ENCODE data around the gene WDFY4.

The WDFY4 gene

GRCh38 chr10:48711830-48712229, 27.2 kb downstream of the WDFY4 start:
- no peaks in the 10 kb centered on the region for H3K4me1 ChIP-seq (ENCODE audit: insufficient read depth, poor library complexity, severe bottlenecking)
- DNase-seq (ENCODE audit: low spot score) (no peak), ATAC-seq (ENCODE audit: low read depth) (no peak)
- no peaks in the 10 kb centered on the region for H3K36me3 ChIP-seq (ENCODE audit: low read depth)
- H3K27me3 ChIP-seq (ENCODE audit: insufficient read depth, poor library complexity, severe bottlenecking), result no peaks in the 10 kb centered on the region
- no peak overlapping the region for H3K27ac ChIP-seq (ENCODE audit: poor library complexity, severe bottlenecking)
- H3K4me3 ChIP-seq (ENCODE audit: severe bottlenecking), result no peak overlapping the region
- TF ChIP-seq, protein P1, sequence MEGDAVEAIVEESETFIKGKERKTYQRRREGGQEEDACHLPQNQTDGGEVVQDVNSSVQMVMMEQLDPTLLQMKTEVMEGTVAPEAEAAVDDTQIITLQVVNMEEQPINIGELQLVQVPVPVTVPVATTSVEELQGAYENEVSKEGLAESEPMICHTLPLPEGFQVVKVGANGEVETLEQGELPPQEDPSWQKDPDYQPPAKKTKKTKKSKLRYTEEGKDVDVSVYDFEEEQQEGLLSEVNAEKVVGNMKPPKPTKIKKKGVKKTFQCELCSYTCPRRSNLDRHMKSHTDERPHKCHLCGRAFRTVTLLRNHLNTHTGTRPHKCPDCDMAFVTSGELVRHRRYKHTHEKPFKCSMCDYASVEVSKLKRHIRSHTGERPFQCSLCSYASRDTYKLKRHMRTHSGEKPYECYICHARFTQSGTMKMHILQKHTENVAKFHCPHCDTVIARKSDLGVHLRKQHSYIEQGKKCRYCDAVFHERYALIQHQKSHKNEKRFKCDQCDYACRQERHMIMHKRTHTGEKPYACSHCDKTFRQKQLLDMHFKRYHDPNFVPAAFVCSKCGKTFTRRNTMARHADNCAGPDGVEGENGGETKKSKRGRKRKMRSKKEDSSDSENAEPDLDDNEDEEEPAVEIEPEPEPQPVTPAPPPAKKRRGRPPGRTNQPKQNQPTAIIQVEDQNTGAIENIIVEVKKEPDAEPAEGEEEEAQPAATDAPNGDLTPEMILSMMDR (IDR thresholded peaks at IDR 0.05; ENCODE audit: poor library complexity, severe bottlenecking), result no peak
- no peaks in the 10 kb centered on the region for H3K9me3 ChIP-seq (ENCODE audit: severe bottlenecking)

DNA sequence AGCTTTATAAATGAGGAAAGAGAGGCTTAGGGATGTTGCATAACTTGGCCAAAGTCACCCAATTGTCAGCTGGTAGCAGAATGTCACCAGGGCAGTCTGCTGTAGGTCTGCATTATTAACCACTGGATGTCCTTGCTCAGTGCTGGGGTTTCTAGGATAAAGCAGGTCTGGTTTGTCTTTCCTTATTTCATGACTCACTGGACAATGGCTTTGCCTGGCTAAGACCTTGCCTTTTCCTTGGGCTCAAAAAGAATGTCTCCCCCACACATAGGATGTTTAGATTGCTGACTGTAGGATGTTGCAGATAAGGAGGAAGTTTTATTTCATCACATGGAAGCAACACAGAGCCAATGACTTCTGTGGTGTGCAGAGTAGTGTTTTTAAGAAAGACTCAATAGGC, 29.4 kb downstream of the WDFY4 start:
- H3K4me3 ChIP-seq (ENCODE audit: severe bottlenecking), result no peak overlapping the region
- H3K27ac ChIP-seq (ENCODE audit: poor library complexity, severe bottlenecking), result no peak overlapping the region
- no peak for ATAC-seq (ENCODE audit: low read depth)
- no peaks in the 10 kb centered on the region for H3K27me3 ChIP-seq (ENCODE audit: insufficient read depth, poor library complexity, severe bottlenecking)
- H3K9me3 ChIP-seq (ENCODE audit: severe bottlenecking), result no peaks in the 10 kb centered on the region
- DNase-seq (ENCODE audit: low spot score), result no peak
- TF ChIP-seq, protein P1 (IDR thresholded peaks at IDR 0.05; ENCODE audit: poor library complexity, severe bottlenecking), result no peak
- no peaks in the 10 kb centered on the region for H3K36me3 ChIP-seq (ENCODE audit: low read depth)
- no peaks in the 10 kb centered on the region for H3K4me1 ChIP-seq (ENCODE audit: insufficient read depth, poor library complexity, severe bottlenecking)

GRCh38 chr10:48716416-48716815, 31.7 kb downstream of the WDFY4 start:
- H3K9me3 ChIP-seq (ENCODE audit: severe bottlenecking), result no peaks in the 10 kb centered on the region
- H3K4me1 ChIP-seq (ENCODE audit: insufficient read depth, poor library complexity, severe bottlenecking), result no peaks in the 10 kb centered on the region
- no peaks in the 10 kb centered on the region for H3K36me3 ChIP-seq (ENCODE audit: low read depth)
- no peak for DNase-seq (ENCODE audit: low spot score)
- H3K27ac ChIP-seq (ENCODE audit: poor library complexity, severe bottlenecking), result no peak overlapping the region
- no peaks in the 10 kb centered on the region for H3K27me3 ChIP-seq (ENCODE audit: insufficient read depth, poor library complexity, severe bottlenecking)
- H3K4me3 ChIP-seq (ENCODE audit: severe bottlenecking), result no peak overlapping the region
- TF ChIP-seq, protein P1 (IDR thresholded peaks at IDR 0.05; ENCODE audit: poor library complexity, severe bottlenecking), result no peak
- no peak for ATAC-seq (ENCODE audit: low read depth)

DNA sequence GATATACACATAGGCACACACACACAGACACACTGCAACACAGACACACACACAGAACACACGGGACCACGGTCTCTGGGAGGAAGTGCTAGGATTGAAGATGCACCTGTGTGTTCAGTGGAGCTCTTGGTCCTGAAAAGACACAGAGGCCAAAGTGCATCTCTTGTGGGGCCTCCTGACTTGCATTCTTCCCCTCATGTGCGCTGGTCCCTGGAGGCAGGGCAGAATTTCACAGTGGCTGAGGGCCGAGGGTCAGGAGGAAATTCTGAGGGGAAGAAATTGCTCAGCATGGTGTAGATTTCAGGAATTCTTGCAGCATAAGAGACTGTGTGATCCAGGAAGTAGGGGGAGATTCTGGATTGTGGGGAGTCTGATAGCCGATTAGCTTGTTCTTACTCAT, 35.9 kb downstream of the WDFY4 start:
- Histone ChIP-seq H3K9me3 (ENCODE audit: severe bottlenecking) (no peaks in the 10 kb centered on the region), H3K4me3 (ENCODE audit: severe bottlenecking) (no peak overlapping the region), H3K36me3 (ENCODE audit: low read depth) (no peaks in the 10 kb centered on the region), H3K4me1 (ENCODE audit: insufficient read depth, poor library complexity, severe bottlenecking) (no peaks in the 10 kb centered on the region), H3K27ac (ENCODE audit: poor library complexity, severe bottlenecking) (no peak overlapping the region), H3K27me3 (ENCODE audit: insufficient read depth, poor library complexity, severe bottlenecking) (no peaks in the 10 kb centered on the region)
- no peak for DNase-seq (ENCODE audit: low spot score)
- TF ChIP-seq, protein P1 (IDR thresholded peaks at IDR 0.05; ENCODE audit: poor library complexity, severe bottlenecking), result no peak
- no peak for ATAC-seq (ENCODE audit: low read depth)

DNA sequence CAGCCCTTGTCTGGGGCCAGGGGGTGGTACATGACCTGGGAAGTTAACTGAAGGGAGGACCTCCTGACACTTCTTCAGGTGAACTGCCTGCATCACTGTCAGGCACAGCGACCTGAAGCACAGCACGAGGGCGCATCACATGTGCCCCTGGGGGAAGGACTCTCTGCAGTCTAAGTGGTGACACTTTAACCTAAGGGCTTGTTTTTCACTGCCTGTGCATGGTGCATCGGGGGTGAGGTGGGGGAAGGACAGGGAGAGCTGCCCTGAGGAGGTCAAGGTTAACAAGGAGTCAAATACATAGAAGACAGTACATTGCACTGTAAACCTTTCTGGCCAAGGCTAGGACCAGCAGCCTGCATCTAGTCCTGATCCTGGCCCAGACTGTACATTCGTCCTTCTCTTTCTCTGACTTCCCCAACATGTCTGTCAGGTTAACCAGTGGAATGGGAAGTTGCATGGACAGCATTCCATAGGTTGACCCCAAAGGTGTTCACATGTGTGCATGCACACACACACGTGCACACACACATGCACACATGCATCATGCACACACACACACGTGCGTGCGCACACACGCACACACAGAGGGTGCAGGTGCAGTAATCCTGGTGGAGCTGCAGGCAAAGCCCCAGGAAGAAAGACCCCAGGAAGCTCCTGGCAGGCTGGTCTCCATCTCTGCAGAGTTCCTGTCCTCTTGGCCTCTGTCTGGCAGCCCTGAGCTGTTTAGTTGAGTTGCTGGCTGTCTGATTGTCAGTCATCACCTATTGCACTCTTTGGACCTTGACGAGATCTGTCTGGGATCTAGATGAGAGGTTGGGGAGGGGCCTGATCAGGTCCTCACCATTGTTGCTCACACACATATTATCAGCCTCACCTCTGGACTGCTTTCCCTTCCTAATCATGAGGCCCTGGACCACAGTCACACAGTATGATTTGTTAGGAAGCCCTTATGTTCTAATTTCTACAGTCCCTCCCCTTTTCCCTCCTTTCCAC, 37.8 kb downstream of the WDFY4 start:
- TF ChIP-seq, protein P1 (IDR thresholded peaks at IDR 0.05; ENCODE audit: poor library complexity, severe bottlenecking), result no peak

More for the DNA sequence above, 37.8 kb downstream of the WDFY4 start:
- no peaks in the 10 kb centered on the region for H3K36me3 ChIP-seq (ENCODE audit: low read depth)
- no peaks in the 10 kb centered on the region for H3K27me3 ChIP-seq (ENCODE audit: insufficient read depth, poor library complexity, severe bottlenecking)
- ATAC-seq (ENCODE audit: low read depth) (no peak), DNase-seq (ENCODE audit: low spot score) (no peak)
- H3K4me3 ChIP-seq (ENCODE audit: severe bottlenecking), result no peak overlapping the region
- H3K27ac ChIP-seq (ENCODE audit: poor library complexity, severe bottlenecking), result no peak overlapping the region
- no peaks in the 10 kb centered on the region for H3K4me1 ChIP-seq (ENCODE audit: insufficient read depth, poor library complexity, severe bottlenecking)
- H3K9me3 ChIP-seq (ENCODE audit: severe bottlenecking), result no peaks in the 10 kb centered on the region
